Duodenal mucosa (tissue), 2 donors: Measurements from ENCODE around the gene ZHX3.

Experiments used
- H3K27ac ChIP-seq: one replicate; pipeline ENCODE4 v1.7.0; 2013; ENCODE audit warnings: low read depth, low read length
- H3K27me3 ChIP-seq, 2 donors: one replicate each; pipeline ENCODE4 v1.7.0; 2013; ENCODE audit warnings: low read length in 2 of 2, control low read depth in 1 of 2; ENCODE audit not compliant: insufficient read depth in 2 of 2, control insufficient read depth in 1 of 2
- H3K36me3 ChIP-seq, 2 donors: one replicate each; pipeline ENCODE4 v1.7.0; 2013; ENCODE audit warnings: low read length in 2 of 2, control low read depth in 1 of 2; ENCODE audit not compliant: insufficient read depth in 2 of 2, control insufficient read depth in 1 of 2
- H3K4me1 ChIP-seq, 2 donors: one replicate each; pipeline ENCODE4 v1.7.0; 2013; ENCODE audit warnings: low read length in 2 of 2, control low read depth in 1 of 2; ENCODE audit not compliant: insufficient read depth in 2 of 2, control insufficient read depth in 1 of 2
- H3K4me3 ChIP-seq, 2 donors: one replicate each; pipeline ENCODE4 v1.7.0; 2013; ENCODE audit warnings: low read length in 2 of 2, low read depth in 1 of 2
- H3K9ac ChIP-seq, 2 donors: one replicate each; pipeline ENCODE4 v1.7.0; 2013; ENCODE audit warnings: low read length in 2 of 2, low read depth in 1 of 2
- H3K9me3 ChIP-seq, 2 donors: one replicate each; pipeline ENCODE4 v1.7.0; 2013; ENCODE audit warnings: low read length in 2 of 2, control low read depth in 1 of 2; ENCODE audit not compliant: control insufficient read depth in 1 of 2

Gene ZHX3

GRCh38 chr20:41169162-41169690 is 148.3 kb downstream of the ZHX3 start:
- H3K4me3 ChIP-seq, result no peak overlapping the region
- no peak overlapping the region for H3K9ac ChIP-seq
- H3K36me3 ChIP-seq, result peaks cover 71 to 92% of the 10 kb centered on the region in 2 donors
- H3K9me3 ChIP-seq, result no peaks in the 10 kb centered on the region
- no peak overlapping the region for H3K27ac ChIP-seq
- peaks cover 0 to 4% of the 10 kb centered on the region in 2 donors for H3K4me1 ChIP-seq
- no peaks in the 10 kb centered on the region for H3K27me3 ChIP-seq

GRCh38 chr20:41168281-41169161 is 149.0 kb downstream of the ZHX3 start:
- H3K36me3 ChIP-seq, result peaks cover 71 to 92% of the 10 kb centered on the region in 2 donors
- H3K9ac ChIP-seq, result no peak overlapping the region
- H3K9me3 ChIP-seq, result no peaks in the 10 kb centered on the region
- H3K27me3 ChIP-seq, result no peaks in the 10 kb centered on the region
- H3K27ac ChIP-seq, result no peak overlapping the region
- H3K4me1 ChIP-seq, result peaks cover 0 to 4% of the 10 kb centered on the region in 2 donors
- no peak overlapping the region for H3K4me3 ChIP-seq

- H3K27me3 ChIP-seq, result no peaks in the 10 kb centered on the region
- H3K4me3 ChIP-seq, result no peak overlapping the region
- no peak overlapping the region for H3K9ac ChIP-seq
- H3K4me1 ChIP-seq, result peaks cover 0 to 4% of the 10 kb centered on the region in 2 donors
- peaks cover 76 to 96% of the 10 kb centered on the region in 2 donors for H3K36me3 ChIP-seq
- H3K9me3 ChIP-seq, result no peaks in the 10 kb centered on the region
- no peak overlapping the region for H3K27ac ChIP-seq
Observed at GRCh38 chr20:41167481-41168253, 149.9 kb downstream of the ZHX3 start.

GRCh38 chr20:41167118-41167470 is 150.4 kb downstream of the ZHX3 start:
- no peaks in the 10 kb centered on the region for H3K9me3 ChIP-seq
- peaks cover 74 to 96% of the 10 kb centered on the region in 2 donors for H3K36me3 ChIP-seq
- H3K27me3 ChIP-seq, result no peaks in the 10 kb centered on the region
- H3K4me3 ChIP-seq, result no peak overlapping the region
- peaks cover 0 to 8% of the 10 kb centered on the region in 2 donors for H3K4me1 ChIP-seq
- no peak overlapping the region for H3K9ac ChIP-seq
- H3K27ac ChIP-seq, result no peak overlapping the region

GRCh38 chr20:41166201-41167117 is 151.1 kb downstream of the ZHX3 start:
- Histone ChIP-seq H3K27ac (no peak overlapping the region), H3K36me3 (peaks cover 70 to 95% of the 10 kb centered on the region in 2 donors), H3K4me3 (no peak overlapping the region)

GRCh38 chr20:41165001-41165882 is 152.3 kb downstream of the ZHX3 start:
- peaks cover 62 to 93% of the 10 kb centered on the region in 2 donors for H3K36me3 ChIP-seq
- peaks cover 0 to 8% of the 10 kb centered on the region in 2 donors for H3K4me1 ChIP-seq
- no peak overlapping the region for H3K27ac ChIP-seq
- no peaks in the 10 kb centered on the region for H3K9me3 ChIP-seq
- no peaks in the 10 kb centered on the region for H3K27me3 ChIP-seq
- no peak overlapping the region for H3K4me3 ChIP-seq
- H3K9ac ChIP-seq, result no peak overlapping the region

More at GRCh38 chr20:41166201-41167117, 151.1 kb downstream of the ZHX3 start:
- H3K4me1 ChIP-seq, result peaks cover 0 to 8% of the 10 kb centered on the region in 2 donors
- no peaks in the 10 kb centered on the region for H3K9me3 ChIP-seq
- no peaks in the 10 kb centered on the region for H3K27me3 ChIP-seq
- no peak overlapping the region for H3K9ac ChIP-seq

- H3K4me3 ChIP-seq, result no peak overlapping the region
- H3K27me3 ChIP-seq, result no peaks in the 10 kb centered on the region
- no peak overlapping the region for H3K9ac ChIP-seq
- H3K4me1 ChIP-seq, result peaks cover 0 to 8% of the 10 kb centered on the region in 2 donors
- H3K36me3 ChIP-seq, result peaks cover 57 to 90% of the 10 kb centered on the region in 2 donors
- no peak overlapping the region for H3K27ac ChIP-seq
- H3K9me3 ChIP-seq, result no peaks in the 10 kb centered on the region
Observed at GRCh38 chr20:41163821-41164220, 153.7 kb downstream of the ZHX3 start.

- H3K4me1 ChIP-seq, result peaks cover 7 to 19% of the 10 kb centered on the region in 2 donors
- H3K27me3 ChIP-seq, result no peaks in the 10 kb centered on the region
- no peaks in the 10 kb centered on the region for H3K9me3 ChIP-seq
- H3K27ac ChIP-seq, result no peak overlapping the region
- H3K9ac ChIP-seq, result no peak overlapping the region
- no peak overlapping the region for H3K4me3 ChIP-seq
- peaks cover 52 to 76% of the 10 kb centered on the region in 2 donors for H3K36me3 ChIP-seq
Observed at GRCh38 chr20:41162396-41162795, 155.1 kb downstream of the ZHX3 start.

GRCh38 chr20:41161886-41162285 is 155.6 kb downstream of the ZHX3 start:
- Histone ChIP-seq H3K9me3 (no peaks in the 10 kb centered on the region), H3K4me3 (no peak overlapping the region), H3K9ac (no peak overlapping the region), H3K4me1 (peaks cover 12 to 22% of the 10 kb centered on the region in 2 donors), H3K36me3 (peaks cover 49 to 71% of the 10 kb centered on the region in 2 donors), H3K27me3 (no peaks in the 10 kb centered on the region), H3K27ac (no peak overlapping the region)
